ENCODE data around the gene MAB21L4. TPM values are rescaled to one million over a fixed set of nuclear protein-coding genes. Genes with fewer than 3 reads are reported as not detected.
A peak's percentile ranks its signal among the peaks of the same experiment; 100 is the strongest.

The MAB21L4 gene
- total and polyA plus RNA-seq, 2 donors from 2014 or later: 6.1 to 28.5 TPM

DNA sequence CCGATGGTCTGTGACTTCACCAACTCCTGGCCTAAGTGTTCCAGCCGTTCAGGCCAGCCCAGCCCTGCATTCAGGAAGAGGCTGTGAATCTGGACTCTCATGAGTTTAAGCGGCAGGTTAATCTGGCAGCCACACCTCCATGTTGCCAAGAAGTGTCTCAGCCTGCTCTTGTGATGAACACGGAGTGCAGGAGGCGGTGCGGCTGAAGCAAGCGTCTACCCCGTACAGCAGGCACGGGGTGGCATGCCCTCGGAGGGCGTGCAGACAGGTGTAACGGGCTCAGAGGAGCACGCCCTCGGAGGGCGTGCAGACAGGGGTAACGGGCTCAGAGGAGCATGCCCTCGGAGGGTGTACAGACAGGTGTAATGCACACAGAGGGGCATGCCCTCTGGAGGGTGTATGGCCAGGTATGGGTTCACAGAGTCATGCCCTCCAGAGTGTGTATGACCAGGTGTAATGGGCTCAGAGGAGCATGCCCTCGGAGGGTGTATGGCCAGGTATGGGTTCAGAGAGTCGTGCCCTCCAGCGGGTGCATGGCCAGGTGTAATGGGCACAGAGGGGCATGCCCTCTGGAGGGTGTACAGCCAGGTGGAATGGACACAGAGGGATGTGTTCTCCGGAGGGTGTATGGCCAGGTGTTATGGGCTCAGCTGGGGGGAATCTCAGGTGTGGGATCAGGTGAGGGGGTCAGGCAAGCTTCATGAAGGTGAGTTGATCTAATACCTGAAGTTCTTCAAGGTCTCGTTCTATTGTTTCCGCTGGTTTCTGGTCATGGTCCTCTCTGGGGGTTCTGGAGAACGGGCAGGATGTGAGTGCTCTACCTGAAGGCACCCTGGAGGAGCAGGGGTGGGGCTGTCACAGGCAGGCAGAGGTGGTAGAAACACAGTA lies 32.8 kb upstream of the MAB21L4 start:
- Histone ChIP-seq H3K27ac (ENCODE audit: low read depth in 2 of 2, low read length in 2 of 2) (no peak overlapping the region), H3K9me3 (ENCODE audit: control insufficient read depth in 2 of 3, insufficient read depth in 1 of 3, low read length in 3 of 3) (peaks cover 0 to 6% (median 0%) of the 10 kb centered on the region in 3 donors), H3K4me1 (ENCODE audit: control insufficient read depth in 2 of 3, insufficient read depth in 2 of 3, low read depth in 1 of 3, low read length in 3 of 3) (no peaks in the 10 kb centered on the region), H3K9ac (ENCODE audit: low read length in 3 of 3) (no peak overlapping the region), H3K4me3 (ENCODE audit: low read length in 3 of 3) (no peak overlapping the region), H3K27me3 (ENCODE audit: control insufficient read depth, insufficient read depth, low read length) (no peaks in the 10 kb centered on the region), H3K36me3 (ENCODE audit: control insufficient read depth in 2 of 3, insufficient read depth in 3 of 3, low read length in 3 of 3) (no peaks in the 10 kb centered on the region)
- intact Hi-C loops (cut with DNase I): no loop called here
- TF ChIP-seq, protein P1, sequence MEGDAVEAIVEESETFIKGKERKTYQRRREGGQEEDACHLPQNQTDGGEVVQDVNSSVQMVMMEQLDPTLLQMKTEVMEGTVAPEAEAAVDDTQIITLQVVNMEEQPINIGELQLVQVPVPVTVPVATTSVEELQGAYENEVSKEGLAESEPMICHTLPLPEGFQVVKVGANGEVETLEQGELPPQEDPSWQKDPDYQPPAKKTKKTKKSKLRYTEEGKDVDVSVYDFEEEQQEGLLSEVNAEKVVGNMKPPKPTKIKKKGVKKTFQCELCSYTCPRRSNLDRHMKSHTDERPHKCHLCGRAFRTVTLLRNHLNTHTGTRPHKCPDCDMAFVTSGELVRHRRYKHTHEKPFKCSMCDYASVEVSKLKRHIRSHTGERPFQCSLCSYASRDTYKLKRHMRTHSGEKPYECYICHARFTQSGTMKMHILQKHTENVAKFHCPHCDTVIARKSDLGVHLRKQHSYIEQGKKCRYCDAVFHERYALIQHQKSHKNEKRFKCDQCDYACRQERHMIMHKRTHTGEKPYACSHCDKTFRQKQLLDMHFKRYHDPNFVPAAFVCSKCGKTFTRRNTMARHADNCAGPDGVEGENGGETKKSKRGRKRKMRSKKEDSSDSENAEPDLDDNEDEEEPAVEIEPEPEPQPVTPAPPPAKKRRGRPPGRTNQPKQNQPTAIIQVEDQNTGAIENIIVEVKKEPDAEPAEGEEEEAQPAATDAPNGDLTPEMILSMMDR (IDR thresholded peaks at IDR 0.05; ENCODE audit: borderline replicate concordance, extremely low read depth, insufficient read depth): no peak
- FAIRE-seq: no peak
- DNase-seq: peak in 2 of 5 donors; percentile 4 to 25

DNA sequence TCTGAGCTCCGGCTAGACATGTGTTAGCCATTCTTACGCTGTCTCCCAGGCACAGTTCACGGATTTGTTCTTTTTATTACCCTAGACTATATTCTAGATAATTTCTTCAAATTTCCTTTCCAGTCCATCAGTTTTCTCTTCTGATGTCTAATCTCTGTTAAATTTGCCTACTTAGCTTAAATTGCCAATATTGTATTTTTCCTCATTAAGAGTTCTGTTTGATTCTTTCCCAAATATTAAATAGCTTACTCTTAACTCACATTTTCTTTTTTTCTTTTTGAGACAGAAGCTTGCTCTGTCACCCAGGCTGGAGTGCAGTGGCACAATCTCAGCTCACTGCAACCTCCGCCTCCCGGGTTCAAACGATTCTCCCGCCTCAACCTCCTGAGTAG lies 31.4 kb upstream of the MAB21L4 start:
- no peaks in the 10 kb centered on the region for H3K4me1 ChIP-seq (ENCODE audit: control insufficient read depth in 2 of 3, insufficient read depth in 2 of 3, low read depth in 1 of 3, low read length in 3 of 3)
- peaks cover 0 to 6% (median 0%) of the 10 kb centered on the region in 3 donors for H3K9me3 ChIP-seq (ENCODE audit: control insufficient read depth in 2 of 3, insufficient read depth in 1 of 3, low read length in 3 of 3)
- FAIRE-seq (no peak), DNase-seq (no peak)
- H3K4me3 ChIP-seq (ENCODE audit: low read length in 3 of 3): no peak overlapping the region
- TF ChIP-seq, protein P1 (IDR thresholded peaks at IDR 0.05; ENCODE audit: borderline replicate concordance, extremely low read depth, insufficient read depth): no peak
- intact Hi-C loops (cut with DNase I): no loop called here
- no peaks in the 10 kb centered on the region for H3K36me3 ChIP-seq (ENCODE audit: control insufficient read depth in 2 of 3, insufficient read depth in 3 of 3, low read length in 3 of 3)
- H3K27ac ChIP-seq (ENCODE audit: low read depth in 2 of 2, low read length in 2 of 2): no peak overlapping the region
- no peak overlapping the region for H3K9ac ChIP-seq (ENCODE audit: low read length in 3 of 3)
- no peaks in the 10 kb centered on the region for H3K27me3 ChIP-seq (ENCODE audit: control insufficient read depth, insufficient read depth, low read length)

DNA sequence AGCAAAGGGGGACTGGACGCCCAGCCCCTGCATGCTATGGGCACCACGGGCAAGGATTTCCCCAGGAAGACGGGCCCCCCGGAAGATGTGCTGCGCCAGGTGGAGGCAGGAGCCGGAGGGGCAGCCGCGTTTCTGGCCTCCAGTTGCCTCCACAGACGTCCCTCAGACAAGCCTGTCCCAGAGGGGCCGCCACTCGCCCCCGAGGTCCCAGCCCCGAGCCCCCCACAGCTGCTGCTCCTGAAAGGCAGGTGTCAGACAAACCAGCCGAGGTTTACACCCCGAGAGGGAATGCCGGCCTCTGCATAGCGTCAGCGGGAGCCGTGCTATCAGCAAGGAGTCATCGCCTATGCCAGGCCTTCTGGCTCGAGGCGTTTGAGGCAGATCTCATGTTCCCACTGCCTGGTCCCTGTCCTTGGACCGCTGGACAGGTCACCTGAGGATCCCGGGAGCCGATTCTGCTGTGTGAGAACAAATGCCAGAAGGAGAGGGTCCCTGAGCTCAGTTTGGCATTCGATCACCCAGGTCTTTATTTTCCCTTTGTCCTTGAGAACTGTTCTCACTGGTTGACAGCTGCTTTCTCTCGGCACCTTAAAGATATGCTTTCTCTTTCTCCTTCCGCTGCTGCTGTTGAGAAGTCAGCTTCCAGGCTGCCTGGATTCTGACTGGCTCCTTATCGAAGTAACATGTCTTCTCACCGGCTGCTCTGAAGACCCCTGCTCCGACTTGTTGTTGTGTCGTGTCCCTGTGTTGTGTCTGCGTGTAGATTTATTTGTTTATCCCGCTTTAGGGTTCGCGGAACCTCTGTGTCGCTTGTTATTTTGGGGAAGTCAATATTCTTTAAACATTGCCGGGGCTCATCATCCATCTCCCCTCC lies 30.8 kb upstream of the MAB21L4 start:
- Histone ChIP-seq H3K4me3 (ENCODE audit: low read length in 3 of 3) (no peak overlapping the region), H3K27ac (ENCODE audit: low read depth in 2 of 2, low read length in 2 of 2) (no peak overlapping the region), H3K4me1 (ENCODE audit: control insufficient read depth in 2 of 3, insufficient read depth in 2 of 3, low read depth in 1 of 3, low read length in 3 of 3) (no peaks in the 10 kb centered on the region), H3K9ac (ENCODE audit: low read length in 3 of 3) (no peak overlapping the region), H3K27me3 (ENCODE audit: control insufficient read depth, insufficient read depth, low read length) (no peaks in the 10 kb centered on the region), H3K36me3 (ENCODE audit: control insufficient read depth in 2 of 3, insufficient read depth in 3 of 3, low read length in 3 of 3) (no peaks in the 10 kb centered on the region), H3K9me3 (ENCODE audit: control insufficient read depth in 2 of 3, insufficient read depth in 1 of 3, low read length in 3 of 3) (peaks cover 0 to 6% (median 0%) of the 10 kb centered on the region in 3 donors)
- intact Hi-C loops (cut with DNase I): no loop called here
- TF ChIP-seq, protein P1 (IDR thresholded peaks at IDR 0.05; ENCODE audit: borderline replicate concordance, extremely low read depth, insufficient read depth): no peak
- no peak for FAIRE-seq
- peak in 4 of 5 donors; percentile 9 to 75 (median 20) for DNase-seq

All from kidney (tissue), 14 donors.